GM19452 (cell line): ENCODE measurements around the gene ABHD14A.

Source experiments
- ATAC-seq: cut with Tn5 transposase; IDR thresholded peaks from one replicate; pipeline ENCODE4 v1.9.1; 2021; ENCODE audit not compliant: unreplicated experiment

The ABHD14A gene

DNA sequence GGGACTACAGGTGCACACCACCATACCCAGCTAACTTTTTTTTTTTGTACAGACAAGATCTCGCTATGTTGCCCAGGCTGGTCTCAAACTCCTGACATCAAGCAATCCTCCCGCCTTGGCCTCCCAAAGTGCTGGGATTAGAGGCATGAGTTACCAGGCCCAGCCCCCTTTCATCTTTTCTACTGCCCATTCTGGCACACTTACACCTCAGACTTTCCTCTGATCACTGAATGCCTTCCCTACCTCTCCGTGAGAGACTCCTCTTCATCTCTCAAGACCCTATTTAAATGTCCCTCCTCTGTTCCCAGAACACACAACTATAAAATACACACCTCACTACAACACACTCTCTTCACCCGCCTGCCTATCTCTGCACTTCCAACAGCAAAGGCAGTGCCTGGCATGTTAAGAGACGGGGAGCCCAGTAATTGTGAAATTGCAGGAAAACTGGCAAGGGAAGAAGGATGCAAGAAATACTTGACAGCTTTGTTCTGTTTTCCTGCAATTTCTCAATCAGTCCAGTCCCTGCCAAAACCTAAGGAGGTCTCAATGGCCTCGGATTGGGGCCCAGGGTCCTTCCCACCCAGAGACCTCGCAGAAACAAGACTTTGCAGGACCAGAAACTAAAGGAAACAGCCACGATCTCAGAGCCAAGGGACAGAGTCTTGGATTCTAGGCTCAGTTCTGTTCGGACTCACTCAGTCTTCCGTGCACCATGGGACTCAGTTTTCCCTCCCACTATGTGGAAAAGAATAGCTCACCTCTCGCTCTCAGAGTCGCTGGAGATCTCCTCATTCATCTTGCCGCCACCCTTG, 34.0 kb upstream of the ABHD14A start:
- no peak for ATAC-seq

DNA sequence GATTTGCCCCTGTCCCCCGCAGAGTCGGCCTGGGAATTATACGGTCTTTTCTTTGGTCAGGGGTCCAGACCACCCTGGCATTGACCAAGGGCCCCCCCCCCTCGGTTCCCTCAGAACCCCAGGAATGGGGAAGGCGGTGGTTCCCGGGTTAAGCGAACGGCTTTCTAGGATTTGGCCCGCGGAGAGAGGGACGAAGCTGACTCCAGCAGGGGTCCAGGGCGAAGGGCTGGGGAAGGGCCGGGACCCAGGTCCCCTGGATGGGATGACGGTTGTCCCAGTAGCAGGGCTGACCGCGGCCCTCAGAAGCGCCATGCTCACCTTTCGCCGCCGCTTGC, 33.4 kb upstream of the ABHD14A start:
- no peak for ATAC-seq

DNA sequence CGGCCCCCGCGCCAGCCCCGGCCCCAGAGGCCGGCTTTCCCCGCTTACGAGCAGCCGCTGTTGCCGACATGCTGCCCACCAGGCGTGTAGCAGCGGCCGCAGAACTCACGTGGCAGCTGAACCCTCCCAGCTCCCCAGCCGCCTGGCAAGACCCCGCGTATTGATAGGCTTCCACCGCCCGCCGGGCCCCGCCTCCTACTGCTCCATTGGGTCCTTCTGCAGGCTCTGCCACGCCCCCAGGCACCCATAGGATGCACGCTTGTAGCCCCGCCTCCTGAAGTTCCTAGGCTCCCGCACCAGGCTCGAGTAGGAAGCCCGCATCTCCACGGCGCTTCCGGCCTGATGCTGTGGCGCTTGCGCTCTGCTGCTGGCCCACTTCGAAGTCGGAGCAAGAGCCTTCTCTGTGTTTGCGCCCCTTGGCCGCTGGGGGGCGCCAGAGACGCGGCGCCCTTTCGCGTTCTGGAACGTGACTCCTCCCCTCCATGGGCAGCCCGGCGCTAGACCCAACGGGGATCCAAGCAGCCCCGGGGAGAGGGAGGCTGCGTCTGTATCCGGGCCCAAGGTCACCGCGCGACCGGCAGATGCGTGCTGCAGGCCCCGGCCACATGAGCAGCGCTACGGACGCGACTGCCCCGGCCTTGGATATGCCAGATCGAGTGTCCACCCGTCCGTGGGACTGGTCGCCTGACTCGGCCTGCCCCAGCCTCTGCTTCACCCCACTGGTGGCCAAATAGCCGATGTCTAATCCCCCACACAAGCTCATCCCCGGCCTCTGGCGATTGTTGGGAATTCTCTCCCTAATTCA, 32.9 kb upstream of the ABHD14A start, which contains the start of the genes PARP3 and RRP9:
Gene PARP3, plus strand, starts transcription at position 566 of the 805 bp plus-strand sequence. CDS start 993 bp downstream, outside the sequence.
Gene RRP9, minus strand, starts transcription at position 107 of the 805 bp plus-strand sequence. Its CDS starts 37 bp downstream, at position 70.
- ATAC-seq = peak; percentile 92

DNA sequence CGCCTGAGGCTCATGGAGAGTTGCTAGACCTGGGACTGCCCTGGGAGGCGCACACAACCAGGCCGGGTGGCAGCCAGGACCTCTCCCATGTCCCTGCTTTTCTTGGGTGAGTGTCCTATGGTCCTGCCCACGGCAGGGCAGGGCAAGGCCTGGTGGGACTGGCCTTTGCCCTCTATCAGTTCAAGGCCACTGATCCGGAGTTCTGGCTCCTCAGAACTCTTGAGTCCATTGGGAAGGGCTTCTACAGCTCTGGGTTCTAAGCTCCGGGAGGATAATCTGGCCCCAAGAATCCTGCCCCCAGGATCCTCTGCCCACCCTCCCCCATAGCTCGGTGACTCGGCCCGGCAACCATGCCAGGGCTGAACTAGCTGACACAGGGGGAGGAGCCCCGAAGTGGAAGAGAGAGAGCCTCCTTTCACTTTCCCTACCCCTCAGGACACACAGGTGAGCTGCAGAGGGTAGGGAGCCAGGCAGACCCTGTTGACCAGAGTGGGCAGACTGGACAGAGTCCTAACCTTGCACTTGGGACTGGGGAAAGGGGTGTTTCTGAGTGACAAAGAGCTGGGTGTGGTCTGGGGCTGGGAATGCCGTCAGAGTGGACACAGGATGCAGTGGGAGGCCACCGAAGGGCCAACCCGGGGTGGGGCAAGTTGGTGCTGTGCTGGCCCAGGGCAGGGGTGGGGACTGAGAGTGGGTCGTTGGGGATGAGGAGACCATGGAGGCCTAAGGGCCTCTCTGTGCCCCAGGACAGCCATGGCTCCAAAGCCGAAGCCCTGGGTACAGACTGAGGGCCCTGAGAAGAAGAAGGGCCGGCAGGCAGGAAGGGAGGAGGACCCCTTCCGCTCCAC, 32.0 kb upstream of the ABHD14A start:
- ATAC-seq = no peak

DNA sequence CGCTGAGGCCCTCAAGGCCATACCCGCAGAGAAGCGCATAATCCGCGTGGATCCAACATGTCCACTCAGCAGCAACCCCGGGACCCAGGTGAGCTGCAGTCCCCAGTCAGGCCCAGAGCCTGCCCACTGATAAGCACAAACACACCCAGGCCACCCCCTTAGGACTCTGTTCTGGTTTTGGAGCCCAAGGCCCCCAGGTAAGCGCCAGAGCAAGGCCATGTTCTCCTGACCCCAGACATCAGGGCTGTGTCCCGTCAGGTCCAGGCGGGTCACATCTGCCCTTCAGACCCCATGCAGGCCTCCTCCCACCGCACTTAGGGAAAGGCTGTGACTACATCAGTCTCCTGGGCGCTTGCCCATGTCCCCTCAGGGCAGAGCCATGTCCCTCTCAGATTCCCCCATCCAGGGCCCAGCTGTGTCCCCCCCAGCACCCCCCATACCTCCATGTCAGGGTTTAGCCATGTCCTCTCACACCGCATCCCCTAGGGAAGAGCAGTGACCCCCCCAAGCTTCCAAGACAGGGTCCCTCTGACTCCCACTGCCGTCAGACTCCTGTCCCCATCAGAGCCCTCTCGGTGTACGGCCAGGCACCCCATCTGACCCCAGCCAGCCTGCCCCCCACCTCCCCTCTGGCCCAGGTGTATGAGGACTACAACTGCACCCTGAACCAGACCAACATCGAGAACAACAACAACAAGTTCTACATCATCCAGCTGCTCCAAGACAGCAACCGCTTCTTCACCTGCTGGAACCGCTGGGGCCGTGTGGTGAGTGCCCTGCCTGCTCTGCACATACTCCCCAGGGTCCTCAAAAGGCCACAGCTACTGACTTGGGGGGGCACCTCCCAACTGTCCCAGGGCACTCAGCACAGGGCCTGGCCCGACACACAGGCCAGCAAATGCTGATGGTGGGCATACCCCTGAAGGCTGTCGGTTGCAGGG, 31.1 kb upstream of the ABHD14A start:
- ATAC-seq = no peak

DNA sequence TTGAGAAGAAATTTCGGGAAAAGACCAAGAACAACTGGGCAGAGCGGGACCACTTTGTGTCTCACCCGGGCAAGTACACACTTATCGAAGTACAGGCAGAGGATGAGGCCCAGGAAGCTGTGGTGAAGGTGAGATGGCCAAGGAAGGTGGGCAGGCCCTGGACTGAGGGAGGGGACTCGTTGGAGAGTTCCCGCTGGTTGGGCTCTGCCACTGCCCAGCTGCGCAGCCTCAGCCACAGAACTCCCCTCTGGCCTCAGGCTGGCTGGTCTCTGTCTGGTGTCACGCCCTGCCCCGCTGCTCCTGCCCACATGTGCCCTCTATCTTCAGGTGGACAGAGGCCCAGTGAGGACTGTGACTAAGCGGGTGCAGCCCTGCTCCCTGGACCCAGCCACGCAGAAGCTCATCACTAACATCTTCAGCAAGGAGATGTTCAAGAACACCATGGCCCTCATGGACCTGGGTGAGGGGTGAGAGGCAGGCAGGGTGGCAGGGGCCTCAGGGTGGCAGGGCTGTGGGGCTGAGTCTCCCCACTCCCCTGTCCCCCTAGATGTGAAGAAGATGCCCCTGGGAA, 30.3 kb upstream of the ABHD14A start:
- no peak for ATAC-seq

DNA sequence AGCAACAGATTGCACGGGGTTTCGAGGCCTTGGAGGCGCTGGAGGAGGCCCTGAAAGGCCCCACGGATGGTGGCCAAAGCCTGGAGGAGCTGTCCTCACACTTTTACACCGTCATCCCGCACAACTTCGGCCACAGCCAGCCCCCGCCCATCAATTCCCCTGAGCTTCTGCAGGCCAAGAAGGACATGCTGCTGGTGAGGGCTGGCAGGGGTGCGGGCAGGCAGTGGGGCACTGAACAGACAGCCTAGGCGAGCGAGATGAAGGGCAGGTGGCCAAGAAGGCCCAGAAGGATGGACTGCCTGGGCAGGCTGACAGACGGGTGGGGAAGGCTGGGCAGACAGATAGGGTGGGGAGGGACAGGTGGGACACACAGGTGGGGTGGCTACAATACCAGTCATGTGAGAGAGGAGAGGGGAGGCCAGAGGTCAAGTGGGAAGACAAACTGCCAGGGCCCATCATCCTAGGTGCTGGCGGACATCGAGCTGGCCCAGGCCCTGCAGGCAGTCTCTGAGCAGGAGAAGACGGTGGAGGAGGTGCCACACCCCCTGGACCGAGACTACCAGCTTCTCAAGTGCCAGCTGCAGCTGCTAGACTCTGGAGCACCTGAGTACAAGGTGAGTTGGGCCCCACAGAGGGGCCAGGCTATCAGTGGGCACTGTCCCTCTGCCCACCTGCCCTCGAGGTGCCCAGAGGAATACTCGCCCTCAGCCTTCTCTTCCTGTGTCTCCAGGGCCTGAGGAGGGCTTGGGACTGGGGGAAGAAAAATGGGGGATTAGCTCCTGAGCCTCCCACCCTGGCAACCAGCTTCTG, 29.6 kb upstream of the ABHD14A start:
- ATAC-seq = no peak

DNA sequence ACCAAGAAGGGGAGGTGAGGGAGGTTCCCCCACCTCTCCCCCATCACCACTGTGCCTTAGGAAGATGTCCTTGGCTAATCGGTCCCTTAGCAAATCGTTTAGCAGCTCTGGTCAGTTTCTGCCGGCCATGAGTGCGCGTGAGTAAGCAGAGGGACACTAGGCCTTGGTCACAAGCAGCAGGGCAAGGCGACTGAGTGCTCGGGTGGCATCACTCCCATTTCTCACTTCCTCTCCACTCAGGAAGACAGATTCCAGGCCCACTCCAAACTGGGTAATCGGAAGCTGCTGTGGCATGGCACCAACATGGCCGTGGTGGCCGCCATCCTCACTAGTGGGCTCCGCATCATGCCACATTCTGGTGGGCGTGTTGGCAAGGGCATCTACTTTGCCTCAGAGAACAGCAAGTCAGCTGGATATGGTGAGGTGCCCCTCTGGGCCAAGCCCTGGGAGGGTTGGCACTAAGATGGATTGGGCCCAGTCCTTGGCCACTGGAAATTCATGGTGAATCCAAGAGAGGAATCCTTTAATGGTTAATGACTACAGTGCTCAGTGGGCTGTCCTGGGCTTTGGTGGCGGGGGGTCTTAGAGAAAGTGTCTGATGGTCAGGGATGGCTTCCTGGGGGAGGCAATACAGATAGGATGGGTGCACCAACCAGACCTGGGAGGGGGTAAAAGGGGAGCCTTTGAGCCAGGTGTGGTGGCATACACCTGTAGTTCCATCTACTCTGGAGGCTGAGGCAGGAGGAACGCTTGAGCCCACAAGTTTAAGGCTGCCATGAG, 28.7 kb upstream of the ABHD14A start:
- no peak for ATAC-seq

DNA sequence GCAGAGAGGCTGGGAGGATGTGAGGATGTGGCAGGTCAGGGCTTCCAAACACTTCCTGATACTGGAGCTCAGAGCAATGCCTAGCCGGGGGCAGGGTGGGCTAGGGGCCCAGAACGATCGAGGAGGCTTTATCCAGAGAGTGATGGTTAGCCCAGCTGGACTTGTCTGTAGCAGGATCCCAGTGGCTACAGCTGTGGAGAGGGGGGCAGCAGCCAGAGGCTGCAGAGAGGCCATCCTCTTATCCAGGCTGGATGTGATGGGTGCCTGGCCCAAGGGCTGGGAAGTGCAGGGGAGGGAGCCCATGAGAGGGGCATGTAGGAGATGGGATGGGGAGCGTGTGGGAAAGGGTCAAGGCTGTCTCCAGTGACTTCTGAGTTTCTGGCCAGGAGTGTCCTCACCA, 28.1 kb upstream of the ABHD14A start:
- ATAC-seq = no peak

DNA sequence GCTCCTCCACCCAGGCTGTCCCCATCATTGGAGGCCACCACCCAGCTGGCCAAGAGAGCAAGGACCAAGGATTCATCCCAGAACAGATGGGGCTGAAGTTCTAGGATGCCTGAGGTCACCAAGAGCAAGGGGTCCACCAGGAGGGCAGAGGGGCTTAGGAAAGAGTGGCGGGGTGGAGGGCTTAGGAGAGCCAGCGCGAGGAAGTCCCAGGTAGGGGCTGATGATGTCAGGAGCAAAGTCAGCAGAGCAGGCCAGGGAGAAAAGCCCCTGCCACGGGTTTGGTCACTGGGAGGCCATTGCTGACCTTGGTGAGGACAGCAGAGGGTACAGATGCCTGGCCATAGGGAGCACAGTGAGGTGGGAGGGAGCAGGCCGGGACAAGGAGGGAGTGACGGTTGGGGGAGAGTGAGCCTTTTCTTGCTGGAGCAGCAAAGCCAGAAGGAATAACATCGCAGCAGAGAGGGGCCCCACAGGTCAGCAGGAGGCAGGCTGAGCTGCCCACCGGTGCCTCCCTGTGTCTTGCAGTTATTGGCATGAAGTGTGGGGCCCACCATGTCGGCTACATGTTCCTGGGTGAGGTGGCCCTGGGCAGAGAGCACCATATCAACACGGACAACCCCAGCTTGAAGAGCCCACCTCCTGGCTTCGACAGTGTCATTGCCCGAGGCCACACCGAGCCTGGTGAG, 27.5 kb upstream of the ABHD14A start:
- no peak for ATAC-seq

DNA sequence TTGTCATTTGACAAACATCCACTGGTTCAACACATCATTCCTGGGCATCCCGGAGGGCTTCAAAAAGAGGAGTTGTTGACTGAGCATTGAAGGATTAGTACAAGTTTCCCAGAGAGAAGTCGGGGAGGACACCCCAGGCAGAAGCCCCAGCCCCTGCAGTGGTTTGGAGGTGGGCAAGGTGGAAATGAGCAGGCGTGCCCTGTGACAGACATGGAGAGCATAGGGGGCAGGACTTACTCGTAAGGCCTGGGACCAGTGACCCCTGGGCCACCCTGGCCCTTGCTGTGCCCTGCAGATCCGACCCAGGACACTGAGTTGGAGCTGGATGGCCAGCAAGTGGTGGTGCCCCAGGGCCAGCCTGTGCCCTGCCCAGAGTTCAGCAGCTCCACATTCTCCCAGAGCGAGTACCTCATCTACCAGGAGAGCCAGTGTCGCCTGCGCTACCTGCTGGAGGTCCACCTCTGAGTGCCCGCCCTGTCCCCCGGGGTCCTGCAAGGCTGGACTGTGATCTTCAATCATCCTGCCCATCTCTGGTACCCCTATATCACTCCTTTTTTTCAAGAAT, 26.8 kb upstream of the ABHD14A start:
- no peak for ATAC-seq

DNA sequence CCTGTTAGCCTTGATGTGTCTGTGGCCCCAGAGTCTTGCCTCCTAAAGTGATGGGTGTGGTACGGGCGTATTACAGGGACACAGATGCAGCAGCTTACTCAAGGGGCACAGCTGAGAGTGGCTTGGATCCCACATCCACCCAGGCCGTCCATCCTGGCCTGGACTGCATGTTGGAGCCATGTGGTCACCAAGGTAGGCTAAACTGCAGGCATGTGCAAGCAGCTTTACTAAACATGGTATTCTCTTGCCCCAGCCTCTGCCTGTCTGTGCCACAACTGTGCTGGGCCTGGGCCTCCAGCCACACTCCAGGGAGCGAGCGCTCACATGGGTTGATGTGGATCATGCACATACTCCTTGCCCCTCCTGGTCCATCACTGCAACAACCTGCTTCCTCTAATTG, 25.7 kb upstream of the ABHD14A start:
- ATAC-seq = no peak

DNA sequence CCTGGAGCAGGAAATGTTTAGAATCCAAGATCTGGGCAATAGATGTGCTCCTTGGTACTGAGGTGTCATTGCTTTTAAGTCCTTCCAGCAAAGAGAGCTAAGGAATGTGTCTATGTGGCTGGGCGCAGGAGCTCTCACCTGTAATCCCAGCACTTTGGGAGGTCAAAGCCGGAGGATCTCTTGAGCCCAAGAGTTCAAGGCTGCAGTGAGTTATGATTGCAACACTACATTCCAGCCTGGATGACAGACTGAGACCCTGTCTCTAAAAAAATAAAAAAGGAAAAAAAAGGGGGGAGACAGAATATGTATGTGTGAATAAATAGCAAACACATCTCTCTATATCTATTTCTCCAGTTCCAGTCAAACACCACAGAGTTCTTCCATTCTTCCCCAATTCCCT, 24.0 kb upstream of the ABHD14A start:
- ATAC-seq = no peak

DNA sequence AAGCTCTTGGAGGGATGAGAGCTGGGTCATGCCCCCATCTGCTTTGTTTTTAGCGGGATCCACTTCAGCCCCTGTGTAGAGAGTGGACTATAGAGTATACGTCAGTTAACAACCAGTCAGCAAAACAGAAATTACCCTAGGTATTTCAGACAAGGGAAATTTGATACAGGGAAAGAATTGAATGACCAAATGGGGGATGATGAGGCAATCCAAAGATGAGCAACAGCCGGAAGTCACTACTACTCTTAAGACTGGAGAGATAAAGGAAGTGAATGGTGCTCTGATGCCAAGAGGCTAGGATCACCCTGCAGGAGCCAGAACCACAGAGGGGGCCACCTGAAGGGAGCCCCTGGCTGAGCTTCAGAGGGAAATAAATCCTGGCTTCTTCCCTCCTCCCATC, 21.4 kb upstream of the ABHD14A start:
- ATAC-seq = no peak

DNA sequence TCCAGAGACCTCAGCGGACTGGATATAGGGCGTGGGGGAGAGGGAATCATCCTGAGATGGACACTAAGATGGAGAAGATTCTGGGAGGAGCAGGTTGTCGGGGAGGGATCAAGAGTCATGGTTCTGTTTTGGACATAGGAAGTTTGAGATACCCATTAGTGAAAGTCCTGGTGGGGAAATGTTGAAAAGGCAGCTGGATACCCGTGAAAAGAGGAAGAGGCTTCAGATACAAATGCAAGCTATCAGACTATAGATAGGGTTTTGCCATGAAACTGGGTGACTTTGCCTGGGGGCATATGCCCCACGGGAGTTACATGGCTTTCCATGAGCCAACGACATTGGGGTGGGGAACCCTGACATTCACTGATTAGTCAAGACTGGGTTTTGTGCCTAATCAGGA, 20.8 kb upstream of the ABHD14A start:
- no peak for ATAC-seq

DNA sequence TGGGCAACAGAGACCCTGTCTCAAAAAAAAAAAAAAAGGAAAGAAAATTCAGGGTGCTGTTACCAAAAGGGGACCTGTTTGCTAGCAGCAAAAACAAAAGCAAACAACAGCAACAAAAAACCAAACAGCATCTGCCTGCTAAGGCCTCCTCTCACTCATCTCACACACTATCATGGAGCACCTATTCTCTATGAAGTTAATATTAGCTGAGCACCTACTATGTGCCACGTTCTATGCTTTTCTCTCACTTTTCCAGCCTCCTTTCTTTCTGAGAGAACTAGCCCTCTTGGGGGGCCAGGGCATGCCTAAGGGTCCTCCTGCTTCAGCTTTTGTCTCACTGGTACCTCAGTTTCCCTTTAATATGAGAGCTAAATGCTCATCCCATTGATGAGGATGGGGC, 20.2 kb upstream of the ABHD14A start:
- ATAC-seq = no peak

DNA sequence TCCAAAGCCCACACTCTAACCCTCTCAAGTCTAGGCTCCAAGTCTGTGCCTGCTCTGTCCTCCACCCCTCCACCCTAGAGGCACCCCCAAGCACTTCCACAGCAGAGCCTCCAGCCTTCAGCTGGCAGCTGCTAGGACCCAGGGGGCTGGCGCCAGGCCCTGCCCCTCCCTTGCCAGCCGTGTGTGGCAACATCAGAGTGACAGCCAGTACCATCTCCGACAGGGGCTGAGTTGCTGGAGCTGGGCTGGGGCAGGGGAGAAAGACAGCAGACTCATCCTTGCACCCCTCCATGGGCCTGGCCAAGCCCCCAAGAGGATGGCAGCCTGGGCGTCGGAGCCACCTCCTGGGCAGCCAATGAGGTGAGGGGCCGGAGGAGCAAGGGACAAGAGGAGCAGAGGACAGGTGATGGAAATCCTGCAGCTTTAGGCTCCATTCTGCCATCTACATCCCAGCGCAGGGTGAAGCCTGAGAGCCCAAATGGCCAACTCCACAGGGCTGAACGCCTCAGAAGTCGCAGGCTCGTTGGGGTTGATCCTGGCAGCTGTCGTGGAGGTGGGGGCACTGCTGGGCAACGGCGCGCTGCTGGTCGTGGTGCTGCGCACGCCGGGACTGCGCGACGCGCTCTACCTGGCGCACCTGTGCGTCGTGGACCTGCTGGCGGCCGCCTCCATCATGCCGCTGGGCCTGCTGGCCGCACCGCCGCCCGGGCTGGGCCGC, 19.5 kb upstream of the ABHD14A start, which contains the start of gene GPR62:
Gene GPR62, plus strand, starts transcription at position 207 of the 718 bp plus-strand sequence. Its CDS starts 272 bp downstream, at position 479.
- no peak for ATAC-seq
